Measurements from ENCODE around the gene RELT. TPM values are rescaled to one million over a fixed set of nuclear protein-coding genes. Genes with fewer than 3 reads are reported as not detected.
"Not testable (repeated sequence)": the region's sequence is repeated elsewhere in the genome, so short reads cannot be mapped to it uniquely, and the experiment has no call there.

Gene RELT
- total RNA-seq, 1 donor from 2014 or later = 20.9 TPM

- no peak overlapping the region for H3K27ac Mint-ChIP-seq (ENCODE audit: unreplicated experiment)
- H3K9me3 Mint-ChIP-seq = no peaks in the 10 kb centered on the region
- DNase-seq (ENCODE audit: low read depth, low spot score) = no peak
- no peak overlapping the region for H3K4me3 Mint-ChIP-seq
- no peaks in the 10 kb centered on the region for H3K36me3 Mint-ChIP-seq (ENCODE audit: low read depth)
- TF ChIP-seq CTCF (conservative IDR thresholded peaks at IDR 0.05) = no peak
- H3K4me1 Mint-ChIP-seq = peaks cover 17% of the 10 kb centered on the region
- H3K27me3 Mint-ChIP-seq (ENCODE audit: low read depth) = no peaks in the 10 kb centered on the region
These were observed 53.0 kb downstream of the RELT start for GRCh38 chr11:73429121-73429750.

DNA sequence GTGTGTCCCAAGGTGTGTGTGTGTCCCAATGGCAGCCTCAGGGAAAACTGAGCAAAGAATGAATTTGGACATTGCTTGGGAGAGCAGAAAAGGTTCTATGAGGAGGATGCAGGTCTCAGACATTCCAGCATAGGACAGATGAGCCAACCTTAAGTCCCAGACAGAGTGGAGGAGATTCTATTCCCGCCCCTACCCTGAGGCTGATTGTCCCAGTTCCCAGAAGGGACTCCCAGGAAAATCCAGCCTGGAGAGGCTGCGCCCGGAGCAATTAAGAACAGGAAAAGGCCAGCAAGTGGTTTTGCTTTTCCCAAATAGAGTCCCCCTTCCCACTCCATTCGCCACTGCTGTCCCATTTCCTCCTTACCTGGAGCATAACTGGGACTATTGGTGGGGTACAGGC is 54.1 kb downstream of the RELT start:
- TF ChIP-seq CTCF (conservative IDR thresholded peaks at IDR 0.05) = no peak
- no peaks in the 10 kb centered on the region for H3K36me3 Mint-ChIP-seq (ENCODE audit: low read depth)
- DNase-seq (ENCODE audit: low read depth, low spot score) = no peak
- H3K4me1 Mint-ChIP-seq = peaks cover 23% of the 10 kb centered on the region
- H3K27ac Mint-ChIP-seq (ENCODE audit: unreplicated experiment) = no peak overlapping the region
- H3K4me3 Mint-ChIP-seq = no peak overlapping the region
- no peaks in the 10 kb centered on the region for H3K9me3 Mint-ChIP-seq
- H3K27me3 Mint-ChIP-seq (ENCODE audit: low read depth) = no peaks in the 10 kb centered on the region

- TF ChIP-seq CTCF (conservative IDR thresholded peaks at IDR 0.05) = no peak
- Mint-ChIP-seq H3K4me1 (peaks cover 25% of the 10 kb centered on the region), H3K27me3 (ENCODE audit: low read depth) (no peaks in the 10 kb centered on the region)
These were observed 55.2 kb downstream of the RELT start for GRCh38 chr11:73431396-73431795.

GRCh38 chr11:73436859-73437258 is 60.7 kb downstream of the RELT start:
- H3K27ac Mint-ChIP-seq (ENCODE audit: unreplicated experiment); H3K36me3 Mint-ChIP-seq (ENCODE audit: low read depth): not testable (repeated sequence)

More at GRCh38 chr11:73431396-73431795, 55.2 kb downstream of the RELT start:
- DNase-seq (ENCODE audit: low read depth, low spot score) = no peak
- no peaks in the 10 kb centered on the region for H3K9me3 Mint-ChIP-seq
- no peak overlapping the region for H3K27ac Mint-ChIP-seq (ENCODE audit: unreplicated experiment)
- H3K36me3 Mint-ChIP-seq (ENCODE audit: low read depth) = no peaks in the 10 kb centered on the region
- H3K4me3 Mint-ChIP-seq = no peak overlapping the region

GRCh38 chr11:73439002-73439843 is 63.0 kb downstream of the RELT start:
- Mint-ChIP-seq H3K27me3 (ENCODE audit: low read depth) (no peaks in the 10 kb centered on the region), H3K36me3 (ENCODE audit: low read depth) (peaks cover 2% of the 10 kb centered on the region), H3K4me3 (no peak overlapping the region), H3K9me3 (peaks cover 2% of the 10 kb centered on the region), H3K4me1 (peaks cover 39% of the 10 kb centered on the region), H3K27ac (ENCODE audit: unreplicated experiment) (no peak overlapping the region)
- no peak for TF ChIP-seq CTCF (conservative IDR thresholded peaks at IDR 0.05)
- DNase-seq (ENCODE audit: low read depth, low spot score) = no peak

More at GRCh38 chr11:73436859-73437258, 60.7 kb downstream of the RELT start:
- not testable (repeated sequence) for H3K4me3 Mint-ChIP-seq; H3K27me3 Mint-ChIP-seq (ENCODE audit: low read depth); DNase-seq (ENCODE audit: low read depth, low spot score); H3K9me3 Mint-ChIP-seq
- H3K4me1 Mint-ChIP-seq = peaks cover 41% of the 10 kb centered on the region

- Mint-ChIP-seq H3K4me1 (no peaks in the 10 kb centered on the region), H3K27ac (ENCODE audit: unreplicated experiment) (no peak overlapping the region), H3K4me3 (no peak overlapping the region), H3K36me3 (ENCODE audit: low read depth) (no peaks in the 10 kb centered on the region), H3K9me3 (peaks cover 2% of the 10 kb centered on the region), H3K27me3 (ENCODE audit: low read depth) (no peaks in the 10 kb centered on the region)
- no peak for TF ChIP-seq CTCF (conservative IDR thresholded peaks at IDR 0.05)
- no peak for DNase-seq (ENCODE audit: low read depth, low spot score)
These were observed 69.8 kb downstream of the RELT start for GRCh38 chr11:73445980-73446379.

Measured in neural crest cell (in vitro differentiated cells).